Activated naive CD4-positive, alpha-beta T cell (primary cell): ENCODE measurements around the gene THUMPD3.

ENCODE experiments used
- DNase-seq, 4 experiments: peaks; one replicate each; lab custom pipeline; 2025; lab: John Stamatoyannopoulos, UW

Gene THUMPD3

GRCh38 chr3:9362731-9363530 lies at the start of gene THUMPD3:
Gene THUMPD3, plus strand, starts transcription at chr3:9363054. Its CDS starts 2,015 bp downstream, at chr3:9365069.
- DNase-seq: peak; percentile 82 to 86 (median 85)

GRCh38 chr3:9314796-9315195 lies 48.1 kb upstream of the THUMPD3 start:
- DNase-seq: no peak

GRCh38 chr3:9316881-9317361 lies 45.9 kb upstream of the THUMPD3 start:
- no peak for DNase-seq

GRCh38 chr3:9322780-9323179 lies 40.1 kb upstream of the THUMPD3 start:
- no peak for DNase-seq

- no peak for DNase-seq
Observed at GRCh38 chr3:9324944-9325343, 37.9 kb upstream of the THUMPD3 start.

- no peak for DNase-seq
Observed at GRCh38 chr3:9327578-9327977, 35.3 kb upstream of the THUMPD3 start.

- DNase-seq: no peak
Observed at GRCh38 chr3:9330166-9330703, 32.6 kb upstream of the THUMPD3 start.

- DNase-seq: no peak
Observed at GRCh38 chr3:9331171-9331570, 31.7 kb upstream of the THUMPD3 start.

GRCh38 chr3:9332250-9333030 lies 30.4 kb upstream of the THUMPD3 start:
- DNase-seq: no peak

- no peak for DNase-seq
Observed at GRCh38 chr3:9339761-9340471, 22.9 kb upstream of the THUMPD3 start.

GRCh38 chr3:9340472-9340902 lies 22.4 kb upstream of the THUMPD3 start:
- no peak for DNase-seq

- DNase-seq: no peak
Observed at GRCh38 chr3:9342696-9343095, 20.2 kb upstream of the THUMPD3 start.

GRCh38 chr3:9343115-9343514 lies 19.7 kb upstream of the THUMPD3 start:
- no peak for DNase-seq

GRCh38 chr3:9345041-9345440 lies 17.8 kb upstream of the THUMPD3 start:
- no peak for DNase-seq

GRCh38 chr3:9346141-9346540 lies 16.7 kb upstream of the THUMPD3 start:
- DNase-seq: no peak

GRCh38 chr3:9347081-9347480 lies 15.8 kb upstream of the THUMPD3 start:
- DNase-seq: no peak

- no peak for DNase-seq
Observed at GRCh38 chr3:9347887-9348286, 15.0 kb upstream of the THUMPD3 start.

- DNase-seq: no peak
Observed at GRCh38 chr3:9349321-9350117, 13.3 kb upstream of the THUMPD3 start.

GRCh38 chr3:9351709-9352126 lies 11.1 kb upstream of the THUMPD3 start:
- no peak for DNase-seq

- DNase-seq: peak in 2 of 4 experiments; percentile 17 to 37
Observed at GRCh38 chr3:9352917-9353752, 9.7 kb upstream of the THUMPD3 start.
